ENCODE results near the gene ESPNL.
"Not testable (repeated sequence)": the region's sequence is repeated elsewhere in the genome, so short reads cannot be mapped to it uniquely, and the experiment has no call there.

Gene ESPNL

GRCh38 chr2:238100049-238100820, at the start of gene ESPNL:
Gene ESPNL (plus strand): TSS chr2:238100340. CDS start chr2:238100420, 80 bp downstream.
- no peak within 1 kb of the TSS for H3K4me3 ChIP-seq (ENCODE audit: low read depth, low read length)
- no peaks in the 10 kb centered on the region for H3K9me3 ChIP-seq (ENCODE audit: control insufficient read depth, insufficient read depth, low read length)
- H3K36me3 ChIP-seq (ENCODE audit: control insufficient read depth, insufficient read depth, low read length), result no peaks in the 10 kb centered on the region
- no peak within 1 kb of the TSS for H3K9ac ChIP-seq (ENCODE audit: low read depth, low read length)
- no peaks in the 10 kb centered on the region for H3K4me1 ChIP-seq (ENCODE audit: control insufficient read depth, insufficient read depth, low read length)
- H3K27me3 ChIP-seq (ENCODE audit: control insufficient read depth, insufficient read depth, low read length), result no peaks in the 10 kb centered on the region

DNA sequence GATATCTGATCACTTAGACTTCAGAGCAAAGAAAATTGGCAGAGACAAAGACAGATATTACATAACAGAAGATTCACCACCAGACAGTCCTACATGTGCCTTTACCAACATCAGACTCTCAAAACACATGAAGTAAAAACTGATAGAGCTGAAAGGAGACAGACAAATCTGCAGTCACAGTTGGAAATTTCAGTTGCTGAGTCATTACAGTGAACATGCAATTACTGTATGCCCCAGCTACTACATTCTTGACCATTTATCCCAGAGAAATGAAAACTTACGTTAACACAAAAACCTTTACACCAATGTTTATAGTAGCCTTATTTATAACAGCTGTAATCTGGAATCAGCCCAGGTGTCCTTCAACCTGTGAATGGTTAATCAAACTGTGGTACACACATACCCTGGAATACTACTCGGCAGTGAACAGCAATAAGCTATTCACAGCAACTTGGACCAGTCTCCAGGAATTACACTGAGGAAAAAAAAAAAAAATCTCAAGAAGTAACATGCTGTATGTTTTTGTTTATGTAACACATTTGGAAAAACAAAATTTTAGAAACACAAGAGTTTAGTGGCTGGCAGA, 46.9 kb upstream of the ESPNL start:
- no peaks in the 10 kb centered on the region for H3K36me3 ChIP-seq (ENCODE audit: control insufficient read depth, insufficient read depth, low read length)
- H3K27me3 ChIP-seq (ENCODE audit: control insufficient read depth, insufficient read depth, low read length), result no peaks in the 10 kb centered on the region
- H3K9me3 ChIP-seq (ENCODE audit: control insufficient read depth, insufficient read depth, low read length), result no peaks in the 10 kb centered on the region
- H3K4me1 ChIP-seq (ENCODE audit: control insufficient read depth, insufficient read depth, low read length), result no peaks in the 10 kb centered on the region
- no peak overlapping the region for H3K4me3 ChIP-seq (ENCODE audit: low read depth, low read length)
- H3K9ac ChIP-seq (ENCODE audit: low read depth, low read length), result no peak overlapping the region

DNA sequence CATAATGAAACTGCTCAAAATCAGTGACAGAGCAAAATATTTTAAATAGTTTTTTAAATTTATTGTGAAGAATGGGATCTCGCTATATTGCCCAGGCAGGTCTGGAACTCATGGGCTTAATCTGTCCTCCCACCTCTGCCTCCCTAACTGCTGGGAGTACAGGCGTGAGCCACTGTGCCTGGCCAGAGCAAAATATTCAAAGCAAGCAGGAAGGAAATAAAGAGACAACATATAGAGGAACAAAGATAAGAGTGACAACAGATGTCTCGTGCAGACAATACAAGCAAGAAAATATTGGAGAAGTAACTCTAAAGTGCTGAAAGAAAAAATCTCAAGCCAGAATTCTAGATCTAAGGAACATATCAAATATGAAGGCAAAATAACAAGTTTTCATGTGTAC, 44.3 kb upstream of the ESPNL start:
- H3K36me3 ChIP-seq (ENCODE audit: control insufficient read depth, insufficient read depth, low read length), result no peaks in the 10 kb centered on the region
- no peaks in the 10 kb centered on the region for H3K4me1 ChIP-seq (ENCODE audit: control insufficient read depth, insufficient read depth, low read length)
- H3K9ac ChIP-seq (ENCODE audit: low read depth, low read length), result no peak overlapping the region
- no peaks in the 10 kb centered on the region for H3K9me3 ChIP-seq (ENCODE audit: control insufficient read depth, insufficient read depth, low read length)
- no peak overlapping the region for H3K4me3 ChIP-seq (ENCODE audit: low read depth, low read length)
- no peaks in the 10 kb centered on the region for H3K27me3 ChIP-seq (ENCODE audit: control insufficient read depth, insufficient read depth, low read length)

DNA sequence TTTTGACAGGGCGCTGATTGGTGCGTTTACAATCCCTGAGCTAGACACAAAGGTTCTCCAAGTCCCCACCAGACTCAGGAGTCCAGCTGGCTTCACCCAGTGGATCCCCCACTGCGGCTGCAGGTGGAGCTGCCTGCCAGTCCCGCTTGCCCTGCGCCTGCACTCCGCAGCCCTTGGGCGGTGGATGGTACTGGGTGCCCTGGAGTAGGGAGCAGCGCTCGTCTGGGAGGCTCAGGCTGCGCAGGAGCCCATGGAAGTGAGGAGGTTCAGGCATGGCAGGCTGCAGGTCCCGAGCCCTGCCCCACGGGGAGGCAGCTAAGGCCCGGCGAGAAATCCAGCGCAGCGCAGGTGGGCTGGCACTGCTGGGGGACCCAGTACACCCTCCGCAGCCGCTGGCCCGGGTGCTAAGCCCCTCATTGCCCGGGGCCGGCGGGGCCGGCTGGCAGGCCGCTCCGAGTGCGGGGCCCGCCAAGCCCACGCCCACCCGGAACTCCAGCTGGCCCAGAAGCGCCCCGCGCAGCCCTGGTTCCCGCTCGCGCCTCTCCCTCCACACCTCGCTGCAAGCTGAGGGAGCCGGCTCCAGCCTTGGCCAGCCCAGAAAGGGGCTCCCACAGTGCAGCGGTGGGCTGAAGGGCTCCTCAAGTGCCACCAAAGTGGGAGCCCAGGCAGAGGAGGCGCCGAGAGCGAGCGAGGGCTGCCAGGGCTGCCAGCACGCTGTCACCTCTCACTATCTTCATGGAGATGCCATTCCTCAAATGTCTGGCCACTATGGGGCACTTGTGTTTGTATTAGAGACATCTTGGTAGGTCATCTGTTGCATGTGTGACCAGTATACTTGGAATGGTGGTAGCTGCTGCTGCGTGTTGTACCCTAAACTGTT, 42.2 kb upstream of the ESPNL start:
- not testable (repeated sequence) for H3K9ac ChIP-seq (ENCODE audit: low read depth, low read length); H3K36me3 ChIP-seq (ENCODE audit: control insufficient read depth, insufficient read depth, low read length); H3K9me3 ChIP-seq (ENCODE audit: control insufficient read depth, insufficient read depth, low read length); H3K4me3 ChIP-seq (ENCODE audit: low read depth, low read length); H3K27me3 ChIP-seq (ENCODE audit: control insufficient read depth, insufficient read depth, low read length); H3K4me1 ChIP-seq (ENCODE audit: control insufficient read depth, insufficient read depth, low read length)

- Histone ChIP-seq H3K27me3 (ENCODE audit: control insufficient read depth, insufficient read depth, low read length) (no peaks in the 10 kb centered on the region), H3K4me1 (ENCODE audit: control insufficient read depth, insufficient read depth, low read length) (no peaks in the 10 kb centered on the region), H3K9me3 (ENCODE audit: control insufficient read depth, insufficient read depth, low read length) (no peaks in the 10 kb centered on the region), H3K36me3 (ENCODE audit: control insufficient read depth, insufficient read depth, low read length) (no peaks in the 10 kb centered on the region), H3K9ac (ENCODE audit: low read depth, low read length) (no peak overlapping the region), H3K4me3 (ENCODE audit: low read depth, low read length) (peak overlapping the region; percentile 94)
Measured at GRCh38 chr2:238059505-238059904, 40.6 kb upstream of the ESPNL start.

DNA sequence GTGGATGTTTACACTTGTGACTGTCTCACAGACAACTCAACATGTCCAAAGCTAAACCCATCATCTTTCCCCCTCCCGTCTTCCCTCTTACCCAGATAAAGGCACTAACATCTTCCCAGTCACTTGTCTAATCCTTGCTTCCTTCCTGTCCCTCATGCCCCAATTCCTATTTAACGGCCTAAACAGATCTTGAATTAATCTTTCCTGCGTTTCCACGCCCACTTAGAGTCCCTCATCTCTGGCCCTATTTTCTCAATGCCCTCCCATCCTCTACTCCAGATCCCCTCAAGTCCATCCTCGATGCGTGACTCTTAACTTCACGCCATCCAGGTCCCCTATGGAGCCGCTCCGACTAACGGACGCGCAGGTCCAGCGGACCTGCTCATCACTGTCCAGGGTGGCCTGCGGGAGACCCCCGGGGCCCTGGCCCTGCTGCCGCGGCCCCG, 40.0 kb upstream of the ESPNL start:
- no peaks in the 10 kb centered on the region for H3K4me1 ChIP-seq (ENCODE audit: control insufficient read depth, insufficient read depth, low read length)
- H3K9ac ChIP-seq (ENCODE audit: low read depth, low read length), result peak overlapping the region; percentile 85
- peaks cover 1% of the 10 kb centered on the region for H3K36me3 ChIP-seq (ENCODE audit: control insufficient read depth, insufficient read depth, low read length)
- no peaks in the 10 kb centered on the region for H3K27me3 ChIP-seq (ENCODE audit: control insufficient read depth, insufficient read depth, low read length)
- H3K4me3 ChIP-seq (ENCODE audit: low read depth, low read length), result peak overlapping the region; percentile 94
- H3K9me3 ChIP-seq (ENCODE audit: control insufficient read depth, insufficient read depth, low read length), result no peaks in the 10 kb centered on the region

GRCh38 chr2:238060542-238061314, 39.4 kb upstream of the ESPNL start, which contains the start of gene SCLY:
Gene SCLY (plus strand): TSS chr2:238061001. CDS start chr2:238061055, 54 bp downstream.
- H3K36me3 ChIP-seq (ENCODE audit: control insufficient read depth, insufficient read depth, low read length), result peaks cover 2% of the 10 kb centered on the region
- H3K9ac ChIP-seq (ENCODE audit: low read depth, low read length), result peak within 1 kb of the TSS; percentile 85
- H3K4me1 ChIP-seq (ENCODE audit: control insufficient read depth, insufficient read depth, low read length), result no peaks in the 10 kb centered on the region
- H3K27me3 ChIP-seq (ENCODE audit: control insufficient read depth, insufficient read depth, low read length), result no peaks in the 10 kb centered on the region
- H3K4me3 ChIP-seq (ENCODE audit: low read depth, low read length), result peak within 1 kb of the TSS; percentile 94
- no peaks in the 10 kb centered on the region for H3K9me3 ChIP-seq (ENCODE audit: control insufficient read depth, insufficient read depth, low read length)

GRCh38 chr2:238061315-238062202, 38.6 kb upstream of the ESPNL start:
- H3K36me3 ChIP-seq (ENCODE audit: control insufficient read depth, insufficient read depth, low read length), result peaks cover 8% of the 10 kb centered on the region
- H3K4me1 ChIP-seq (ENCODE audit: control insufficient read depth, insufficient read depth, low read length), result no peaks in the 10 kb centered on the region
- H3K27me3 ChIP-seq (ENCODE audit: control insufficient read depth, insufficient read depth, low read length), result no peaks in the 10 kb centered on the region
- H3K4me3 ChIP-seq (ENCODE audit: low read depth, low read length), result peak overlapping the region; percentile 94
- no peaks in the 10 kb centered on the region for H3K9me3 ChIP-seq (ENCODE audit: control insufficient read depth, insufficient read depth, low read length)
- H3K9ac ChIP-seq (ENCODE audit: low read depth, low read length), result peak overlapping the region; percentile 85

- no peaks in the 10 kb centered on the region for H3K4me1 ChIP-seq (ENCODE audit: control insufficient read depth, insufficient read depth, low read length)
Measured at GRCh38 chr2:238063414-238064189, 36.5 kb upstream of the ESPNL start.

DNA sequence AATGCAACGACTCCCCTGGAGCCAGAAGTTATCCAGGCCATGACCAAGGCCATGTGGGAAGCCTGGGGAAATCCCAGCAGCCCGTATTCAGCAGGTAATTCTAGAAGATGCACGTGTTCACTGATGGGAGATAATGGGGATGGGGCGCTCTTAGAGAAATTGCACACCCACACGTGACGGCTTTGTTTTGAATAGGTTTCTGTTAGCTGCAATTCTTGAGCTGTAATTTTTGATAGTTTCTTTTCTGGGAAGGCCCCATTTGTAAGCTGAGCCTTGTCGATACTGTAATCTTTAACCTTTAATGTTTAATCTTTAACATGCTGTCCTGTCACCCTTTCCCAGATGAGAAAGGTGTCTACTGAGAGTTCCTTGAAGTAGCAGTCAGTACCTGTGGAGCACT, 35.8 kb upstream of the ESPNL start:
- no peaks in the 10 kb centered on the region for H3K4me1 ChIP-seq (ENCODE audit: control insufficient read depth, insufficient read depth, low read length)
- H3K27me3 ChIP-seq (ENCODE audit: control insufficient read depth, insufficient read depth, low read length), result no peaks in the 10 kb centered on the region
- H3K36me3 ChIP-seq (ENCODE audit: control insufficient read depth, insufficient read depth, low read length), result peaks cover 26% of the 10 kb centered on the region
- no peaks in the 10 kb centered on the region for H3K9me3 ChIP-seq (ENCODE audit: control insufficient read depth, insufficient read depth, low read length)
- no peak overlapping the region for H3K4me3 ChIP-seq (ENCODE audit: low read depth, low read length)
- H3K9ac ChIP-seq (ENCODE audit: low read depth, low read length), result no peak overlapping the region

More at GRCh38 chr2:238063414-238064189, 36.5 kb upstream of the ESPNL start:
- Histone ChIP-seq H3K36me3 (ENCODE audit: control insufficient read depth, insufficient read depth, low read length) (peaks cover 21% of the 10 kb centered on the region), H3K9me3 (ENCODE audit: control insufficient read depth, insufficient read depth, low read length) (no peaks in the 10 kb centered on the region), H3K9ac (ENCODE audit: low read depth, low read length) (no peak overlapping the region), H3K27me3 (ENCODE audit: control insufficient read depth, insufficient read depth, low read length) (no peaks in the 10 kb centered on the region), H3K4me3 (ENCODE audit: low read depth, low read length) (peak overlapping the region; percentile 13)
